ENCODE results near the gene CHERP. TPM values are rescaled to one million over a fixed set of nuclear protein-coding genes. Genes with fewer than 3 reads are reported as not detected.

Gene CHERP
- total and polyA plus RNA-seq, 2 of the 8 experiments (the other 6 are each of a cell fraction or from before 2014, with no cell fraction given): 13.9 to 73.7 TPM

GRCh38 chr19:16522559-16523377 lies 19.5 kb downstream of the CHERP start:
- H2BK15ac ChIP-seq (ENCODE audit: low read length): no peak overlapping the region
- peaks cover 41 to 95% (median 80%) of the 10 kb centered on the region in 4 experiments for H3K36me3 ChIP-seq (ENCODE audit: control insufficient read depth in 2 of 4, insufficient read depth in 4 of 4, low read length in 3 of 4)
- H3K27me3 ChIP-seq (replicated peaks in 1 of 4; ENCODE audit: control insufficient read depth in 3 of 4, extremely low read depth in 1 of 4, insufficient read depth in 3 of 4, low read length in 3 of 4): no peaks in the 10 kb centered on the region
- no peak overlapping the region for H3K18ac ChIP-seq (ENCODE audit: extremely low read depth, low read length)
- H2AFZ ChIP-seq (ENCODE audit: low read length): no peak overlapping the region
- H2BK120ac ChIP-seq (replicated peaks; ENCODE audit: low read depth, low read length): no peak overlapping the region
- no peak overlapping the region for H3K23ac ChIP-seq (ENCODE audit: insufficient read length)
- no peaks in the 10 kb centered on the region for H3K79me1 ChIP-seq (ENCODE audit: low read depth, low read length)
- no peak overlapping the region for H3K14ac ChIP-seq (ENCODE audit: insufficient read length)
- H3K4me2 ChIP-seq (ENCODE audit: insufficient read depth in 1 of 2, low read depth in 2 of 2, low read length in 2 of 2): no peak overlapping the region
- H3K9ac ChIP-seq (replicated peaks in 1 of 4; ENCODE audit: extremely low read depth in 1 of 4, low read depth in 3 of 4, low read length in 3 of 4): no peak overlapping the region
- no peak overlapping the region for H2BK20ac ChIP-seq (ENCODE audit: low read length)
- H3K9me3 ChIP-seq (ENCODE audit: insufficient read depth in 2 of 2, low read depth in 1 of 2, low read length in 1 of 2): no peaks in the 10 kb centered on the region
- no peak overlapping the region for H2BK12ac ChIP-seq (ENCODE audit: low read depth, low read length)
- no peak overlapping the region for H3K56ac ChIP-seq (replicated peaks; ENCODE audit: insufficient read length, low read depth, low read length)
- H3K27ac ChIP-seq (ENCODE audit: low read depth, low read length): no peak overlapping the region
- no peak overlapping the region; the same call in 1 of the 2 replicates for H2BK5ac ChIP-seq (ENCODE audit: low read depth, low read length)
- FAIRE-seq (no peak), DNase-seq (ENCODE audit: low read depth in 1 of 2, low spot score in 2 of 2) (no peak)
- no peaks in the 10 kb centered on the region for H3K79me2 ChIP-seq (ENCODE audit: control insufficient read depth in 1 of 2, insufficient read depth in 2 of 2, low read length in 2 of 2)
- ChIA-PET POLR2A (ENCODE audit: partially characterized antibody) (interaction anchor here (1.2 to 1.9 kb wide), 3 partner anchors 10 to 50 kb away, joined by 3 to 7 read pairs (median 4); partner anchors contain the start of genes CHERP and SLC35E1), CTCF (ENCODE audit: partially characterized antibody) (interaction anchor here (1.0 to 2.1 kb wide), 4 partner anchors 11 to 81 kb away, joined by 3 to 5 read pairs (median 3); no protein-coding TSS in a partner anchor)
- H3K4ac ChIP-seq (replicated peaks; ENCODE audit: insufficient read length, low read depth, low read length): no peak overlapping the region
- WGBS, 2 experiments (ENCODE audit: extremely low coverage in 1 of 2, insufficient coverage in 1 of 2, insufficient read length in 1 of 2, insufficient replicate concordance in 2 of 2, low coverage in 1 of 2, low lambda C conversion rate in 2 of 2, missing lambda C conversion rate in 1 of 2): 95% methylated on average over 22 of the region's 25 CpGs; no CpG with 5 or more reads in 1 of the 2 experiments
- H3K23me2 ChIP-seq (ENCODE audit: low read depth, low read length): no peaks in the 10 kb centered on the region
- H4K20me1 ChIP-seq (replicated peaks in 1 of 2; ENCODE audit: control insufficient read depth in 1 of 2, insufficient read depth in 2 of 2, low read length in 2 of 2): peaks cover 14 to 27% of the 10 kb centered on the region in 2 experiments
- no peak overlapping the region for H4K5ac ChIP-seq (ENCODE audit: insufficient read length, low read depth, low read length)
- no peak overlapping the region; the same call in 1 of the 2 replicates for H4K8ac ChIP-seq (ENCODE audit: extremely low read depth, insufficient read depth, low read length)
- no peak overlapping the region for H2AK5ac ChIP-seq (ENCODE audit: low read depth, low read length)
- no peak overlapping the region for H4K91ac ChIP-seq (replicated peaks; ENCODE audit: insufficient read length, low read length)
- no peaks in the 10 kb centered on the region for H3K4me1 ChIP-seq (replicated peaks in 1 of 4; ENCODE audit: control insufficient read depth in 3 of 4, insufficient read depth in 4 of 4, low read length in 3 of 4)
- H3K4me3 ChIP-seq (ENCODE audit: extremely low read depth in 1 of 4, insufficient read depth in 2 of 4, low read depth in 3 of 4, low read length in 4 of 4): no peak overlapping the region
- no peak for TF ChIP-seq E2F6 (IDR thresholded peaks at IDR 0.05)
- no peak for TF ChIP-seq POLR2A (IDR thresholded peaks at IDR 0.05; ENCODE audit: control extremely low read depth in 1 of 2, low read depth in 2 of 2, low read length in 2 of 2)
- TF ChIP-seq GTF2F1 (IDR thresholded peaks at IDR 0.05; ENCODE audit: borderline replicate concordance, low read depth, low read length): no peak
- no peak for TF ChIP-seq USF2 (IDR thresholded peaks at IDR 0.05; ENCODE audit: low read length)
- no peak for TF ChIP-seq YY1 (IDR thresholded peaks at IDR 0.05; ENCODE audit: low read depth, low read length)
- no peak for TF ChIP-seq SP2 (IDR thresholded peaks at IDR 0.05; ENCODE audit: low read length)
- TF ChIP-seq MAFK (IDR thresholded peaks at IDR 0.05; ENCODE audit: low read depth, low read length): no peak
- no peak for TF ChIP-seq BCL11A (IDR thresholded peaks at IDR 0.05; ENCODE audit: low read depth in 2 of 2, low read length in 2 of 2)
- no peak for TF ChIP-seq CEBPB (IDR thresholded peaks at IDR 0.05; ENCODE audit: low read depth, low read length)
- no peak for TF ChIP-seq TAF1 (IDR thresholded peaks at IDR 0.05; ENCODE audit: low read depth, low read length)
- TF ChIP-seq TAF7 (optimal IDR thresholded peaks at IDR 0.05; ENCODE audit: borderline replicate concordance, low read depth, low read length): no peak

Data from H1 (cell line).